ENCODE results near the gene AHSG. TPM values are rescaled to one million over a fixed set of nuclear protein-coding genes. Genes with fewer than 3 reads are reported as not detected.

AHSG gene
- total RNA-seq, 1 experiment from 2014 or later: not detected

DNA sequence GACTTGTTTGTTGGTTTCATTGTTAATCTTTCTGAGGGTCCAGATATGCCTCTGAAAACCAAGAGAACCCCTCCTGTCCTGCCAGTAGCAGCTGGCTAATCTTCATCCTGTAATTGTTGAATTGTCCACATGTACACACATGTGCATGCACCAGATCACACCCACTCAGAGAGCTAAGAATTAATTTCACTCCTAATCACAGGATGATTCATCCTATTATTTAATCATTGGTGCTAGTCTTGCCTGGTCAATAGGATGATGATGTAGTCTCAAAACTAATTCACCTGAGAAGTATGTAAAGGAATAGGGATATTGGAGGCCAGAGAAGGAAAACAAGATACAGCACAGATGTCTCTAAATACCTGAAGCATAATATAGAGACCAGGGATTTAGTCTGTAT lies 7.8 kb upstream of the AHSG start:
- POLR2A ChIA-PET (ENCODE audit: unreplicated experiment): no interaction called here
- TF ChIP-seq EZH2 (IDR thresholded peaks at IDR 0.05; ENCODE audit: low read length, unreplicated experiment) (no peak), EZH2phosphoT487 (IDR thresholded peaks at IDR 0.05; ENCODE audit: borderline replicate concordance, low read length) (no peak)
- TF ChIP-seq, protein P1, sequence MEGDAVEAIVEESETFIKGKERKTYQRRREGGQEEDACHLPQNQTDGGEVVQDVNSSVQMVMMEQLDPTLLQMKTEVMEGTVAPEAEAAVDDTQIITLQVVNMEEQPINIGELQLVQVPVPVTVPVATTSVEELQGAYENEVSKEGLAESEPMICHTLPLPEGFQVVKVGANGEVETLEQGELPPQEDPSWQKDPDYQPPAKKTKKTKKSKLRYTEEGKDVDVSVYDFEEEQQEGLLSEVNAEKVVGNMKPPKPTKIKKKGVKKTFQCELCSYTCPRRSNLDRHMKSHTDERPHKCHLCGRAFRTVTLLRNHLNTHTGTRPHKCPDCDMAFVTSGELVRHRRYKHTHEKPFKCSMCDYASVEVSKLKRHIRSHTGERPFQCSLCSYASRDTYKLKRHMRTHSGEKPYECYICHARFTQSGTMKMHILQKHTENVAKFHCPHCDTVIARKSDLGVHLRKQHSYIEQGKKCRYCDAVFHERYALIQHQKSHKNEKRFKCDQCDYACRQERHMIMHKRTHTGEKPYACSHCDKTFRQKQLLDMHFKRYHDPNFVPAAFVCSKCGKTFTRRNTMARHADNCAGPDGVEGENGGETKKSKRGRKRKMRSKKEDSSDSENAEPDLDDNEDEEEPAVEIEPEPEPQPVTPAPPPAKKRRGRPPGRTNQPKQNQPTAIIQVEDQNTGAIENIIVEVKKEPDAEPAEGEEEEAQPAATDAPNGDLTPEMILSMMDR (conservative IDR thresholded peaks at IDR 0.05; ENCODE audit: low read depth, low read length): no peak
- CTCF ChIA-PET: no interaction called here
- Histone ChIP-seq H3K9me3 (ENCODE audit: low read length) (no peaks in the 10 kb centered on the region), H3K27ac (ENCODE audit: low read length) (no peak overlapping the region), H3K9me2 (replicated peaks; ENCODE audit: low read length) (no peaks in the 10 kb centered on the region), H3K27me3 (ENCODE audit: low read length) (no peaks in the 10 kb centered on the region), H3K4me1 (ENCODE audit: insufficient read depth, low read length) (peaks cover 8% of the 10 kb centered on the region), H3K36me3 (ENCODE audit: low read depth, low read length) (no peaks in the 10 kb centered on the region), H3K4me2 (ENCODE audit: low read length) (no peak overlapping the region), H3K79me2 (ENCODE audit: low read length) (no peaks in the 10 kb centered on the region), H3K9ac (ENCODE audit: low read length) (no peak overlapping the region), H4K20me1 (ENCODE audit: low read length) (no peaks in the 10 kb centered on the region), H3K4me3 (ENCODE audit: low read length) (no peak overlapping the region), H3F3A (ENCODE audit: low read length, unreplicated experiment) (no peaks in the 10 kb centered on the region), H2AFZ (ENCODE audit: low read length) (no peak overlapping the region)
- intact Hi-C loops (cut with micrococcal nuclease): no loop called here
- no TSS peak for BruUV-seq (replicated peaks)
- ATAC-seq (no peak), DNase-seq (no peak)

DNA sequence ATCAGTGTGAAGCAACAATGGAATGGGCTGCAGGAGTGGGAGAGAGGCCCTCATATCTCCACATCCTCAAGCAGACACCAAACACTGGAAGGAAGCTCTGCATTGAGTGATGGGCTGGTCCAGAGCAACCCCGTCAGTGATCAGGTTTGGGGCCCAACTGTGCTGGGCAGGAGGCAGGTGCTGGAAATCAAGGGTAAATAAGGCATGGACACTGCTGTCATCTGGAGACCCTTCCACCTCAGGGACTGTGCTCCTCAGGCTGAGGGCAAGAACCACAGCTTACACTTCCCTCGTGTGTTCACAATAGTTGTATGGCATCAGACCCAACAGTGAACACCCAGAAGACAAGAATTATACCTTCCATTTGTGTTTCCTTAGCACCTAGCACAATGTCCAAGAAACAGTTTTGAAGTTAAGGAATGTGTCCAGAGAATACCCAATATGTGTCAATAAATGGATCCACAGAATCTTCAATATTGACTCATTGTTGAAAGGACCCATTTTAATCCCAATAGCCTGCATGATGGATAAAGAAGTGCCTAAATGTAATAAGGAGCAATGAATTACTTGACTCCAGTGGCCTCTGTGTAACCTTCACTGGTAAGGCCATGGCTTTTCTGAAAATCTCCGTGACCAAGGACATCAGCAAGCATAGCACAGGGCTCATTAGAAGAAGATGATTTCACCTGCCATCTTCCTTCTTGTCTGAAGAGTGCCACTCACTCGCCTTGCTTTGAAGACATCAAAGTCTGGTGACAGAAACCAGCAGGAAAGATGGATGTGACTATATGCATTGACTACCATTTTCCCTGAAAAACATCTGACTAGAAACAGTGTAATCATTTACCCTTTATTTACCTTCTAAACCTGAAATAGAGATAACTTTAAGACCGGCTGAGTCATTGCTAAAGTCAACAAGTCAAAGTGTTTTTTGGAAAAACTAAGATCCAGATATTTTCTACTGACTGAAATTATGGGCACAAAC lies 7.0 kb upstream of the AHSG start:
- no peaks in the 10 kb centered on the region for H3F3A ChIP-seq (ENCODE audit: low read length, unreplicated experiment)
- no peak overlapping the region for H3K4me2 ChIP-seq (ENCODE audit: low read length)
- DNase-seq (peak; percentile 56), ATAC-seq (peak; percentile 80)
- no peaks in the 10 kb centered on the region for H3K27me3 ChIP-seq (ENCODE audit: low read length)
- TF ChIP-seq EZH2phosphoT487 (IDR thresholded peaks at IDR 0.05; ENCODE audit: borderline replicate concordance, low read length) (no peak), EZH2 (IDR thresholded peaks at IDR 0.05; ENCODE audit: low read length, unreplicated experiment) (no peak)
- TF ChIP-seq, protein P1 (conservative IDR thresholded peaks at IDR 0.05; ENCODE audit: low read depth, low read length): no peak
- no peaks in the 10 kb centered on the region for H3K9me2 ChIP-seq (replicated peaks; ENCODE audit: low read length)
- ChIA-PET CTCF (no interaction called here), POLR2A (ENCODE audit: unreplicated experiment) (no interaction called here)
- no peaks in the 10 kb centered on the region for H3K9me3 ChIP-seq (ENCODE audit: low read length)
- no peaks in the 10 kb centered on the region for H4K20me1 ChIP-seq (ENCODE audit: low read length)
- no peak overlapping the region for H2AFZ ChIP-seq (ENCODE audit: low read length)
- no TSS peak for BruUV-seq (replicated peaks)
- H3K9ac ChIP-seq (ENCODE audit: low read length): no peak overlapping the region
- no peak overlapping the region for H3K27ac ChIP-seq (ENCODE audit: low read length)
- no peak overlapping the region for H3K4me3 ChIP-seq (ENCODE audit: low read length)
- no peaks in the 10 kb centered on the region for H3K36me3 ChIP-seq (ENCODE audit: low read depth, low read length)
- H3K4me1 ChIP-seq (ENCODE audit: insufficient read depth, low read length): peaks cover 8% of the 10 kb centered on the region
- no peaks in the 10 kb centered on the region for H3K79me2 ChIP-seq (ENCODE audit: low read length)
- intact Hi-C loops (cut with micrococcal nuclease): no loop called here

DNA sequence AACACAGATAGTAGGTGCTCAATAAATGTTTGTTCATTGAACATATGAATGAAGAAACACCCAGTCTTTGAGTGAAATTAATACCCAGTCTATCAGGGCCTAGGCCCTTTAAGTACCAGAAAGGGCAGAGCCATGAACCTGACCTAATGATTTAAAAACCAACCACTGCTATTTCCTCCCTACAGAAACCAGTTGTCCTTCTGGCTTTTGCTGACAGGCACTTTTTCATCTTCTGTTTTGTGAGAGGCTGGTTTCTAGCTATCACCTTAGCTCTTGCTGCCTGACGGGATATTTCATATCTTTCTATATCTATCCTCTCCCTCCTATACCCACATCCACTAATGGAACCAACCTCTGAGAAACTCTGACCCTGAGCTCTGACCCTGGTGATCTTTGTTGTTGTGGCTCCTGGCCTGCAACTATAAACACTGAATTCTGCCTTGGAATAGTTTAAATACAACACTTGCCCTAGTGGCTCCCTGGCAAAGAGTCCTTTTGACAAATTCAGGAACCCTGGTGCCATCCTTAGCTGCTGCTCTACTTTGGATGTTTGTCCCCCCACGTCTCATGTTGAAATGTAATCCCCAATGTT lies 4.1 kb upstream of the AHSG start:
- intact Hi-C loops (cut with micrococcal nuclease): no loop called here
- BruUV-seq (replicated peaks): no TSS peak
- Histone ChIP-seq H3K4me3 (ENCODE audit: low read length) (no peak overlapping the region), H2AFZ (ENCODE audit: low read length) (no peak overlapping the region), H3K4me1 (ENCODE audit: insufficient read depth, low read length) (peaks cover 8% of the 10 kb centered on the region), H3K9ac (ENCODE audit: low read length) (no peak overlapping the region), H3K9me3 (ENCODE audit: low read length) (no peaks in the 10 kb centered on the region), H3F3A (ENCODE audit: low read length, unreplicated experiment) (no peaks in the 10 kb centered on the region), H3K27me3 (ENCODE audit: low read length) (no peaks in the 10 kb centered on the region), H3K27ac (ENCODE audit: low read length) (no peak overlapping the region), H3K4me2 (ENCODE audit: low read length) (no peak overlapping the region), H4K20me1 (ENCODE audit: low read length) (no peaks in the 10 kb centered on the region), H3K36me3 (ENCODE audit: low read depth, low read length) (no peaks in the 10 kb centered on the region), H3K9me2 (replicated peaks; ENCODE audit: low read length) (no peaks in the 10 kb centered on the region), H3K79me2 (ENCODE audit: low read length) (no peaks in the 10 kb centered on the region)
- DNase-seq (no peak), ATAC-seq (no peak)
- POLR2A ChIA-PET (ENCODE audit: unreplicated experiment): no interaction called here
- TF ChIP-seq EZH2 (IDR thresholded peaks at IDR 0.05; ENCODE audit: low read length, unreplicated experiment) (no peak), EZH2phosphoT487 (IDR thresholded peaks at IDR 0.05; ENCODE audit: borderline replicate concordance, low read length) (no peak)
- TF ChIP-seq, protein P1 (conservative IDR thresholded peaks at IDR 0.05; ENCODE audit: low read depth, low read length): no peak
- CTCF ChIA-PET: no interaction called here
